ENCODE results near the gene JKAMP. TPM values are rescaled to one million over a fixed set of nuclear protein-coding genes. Genes with fewer than 3 reads are reported as not detected.

The JKAMP gene
- total and polyA plus RNA-seq, 9 donors: 21.6 to 67.1 (median 30.6) TPM

DNA sequence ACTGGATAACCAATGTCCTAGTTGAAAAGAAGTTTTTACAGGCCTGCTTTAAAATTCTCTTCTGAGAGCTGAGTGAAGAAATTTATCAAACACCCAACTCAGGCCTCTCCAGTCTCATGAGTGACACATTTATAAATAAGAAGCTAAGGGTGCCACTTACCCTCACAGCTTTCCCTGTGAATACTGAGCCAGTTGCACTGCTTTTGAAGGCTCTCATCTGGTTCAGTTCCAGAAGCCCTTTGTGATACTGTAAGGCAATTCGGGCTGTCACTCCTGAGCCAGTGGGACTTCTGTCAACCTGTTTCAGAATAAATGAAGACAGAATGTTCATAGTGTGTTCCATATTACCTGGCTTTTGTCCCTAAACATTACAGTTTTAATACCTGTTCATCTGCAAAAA is 8.6 kb upstream of the JKAMP start:
- H3K9me3 ChIP-seq: no peaks in the 10 kb centered on the region
- no peak overlapping the region for H3K27ac ChIP-seq
- H3K36me3 ChIP-seq: peaks cover 2% of the 10 kb centered on the region
- no peak for TF ChIP-seq POLR2A (IDR thresholded peaks at IDR 0.05)
- no peak for TF ChIP-seq EP300 (IDR thresholded peaks at IDR 0.05)
- TF ChIP-seq, protein P1, sequence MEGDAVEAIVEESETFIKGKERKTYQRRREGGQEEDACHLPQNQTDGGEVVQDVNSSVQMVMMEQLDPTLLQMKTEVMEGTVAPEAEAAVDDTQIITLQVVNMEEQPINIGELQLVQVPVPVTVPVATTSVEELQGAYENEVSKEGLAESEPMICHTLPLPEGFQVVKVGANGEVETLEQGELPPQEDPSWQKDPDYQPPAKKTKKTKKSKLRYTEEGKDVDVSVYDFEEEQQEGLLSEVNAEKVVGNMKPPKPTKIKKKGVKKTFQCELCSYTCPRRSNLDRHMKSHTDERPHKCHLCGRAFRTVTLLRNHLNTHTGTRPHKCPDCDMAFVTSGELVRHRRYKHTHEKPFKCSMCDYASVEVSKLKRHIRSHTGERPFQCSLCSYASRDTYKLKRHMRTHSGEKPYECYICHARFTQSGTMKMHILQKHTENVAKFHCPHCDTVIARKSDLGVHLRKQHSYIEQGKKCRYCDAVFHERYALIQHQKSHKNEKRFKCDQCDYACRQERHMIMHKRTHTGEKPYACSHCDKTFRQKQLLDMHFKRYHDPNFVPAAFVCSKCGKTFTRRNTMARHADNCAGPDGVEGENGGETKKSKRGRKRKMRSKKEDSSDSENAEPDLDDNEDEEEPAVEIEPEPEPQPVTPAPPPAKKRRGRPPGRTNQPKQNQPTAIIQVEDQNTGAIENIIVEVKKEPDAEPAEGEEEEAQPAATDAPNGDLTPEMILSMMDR (IDR thresholded peaks at IDR 0.05): no peak
- WGBS, 3 donors: 88 to 100% (median 98%) methylated on average over 1 of the region's 1 CpG
- H3K4me3 ChIP-seq: no peak overlapping the region
- intact Hi-C loops (cut with DNase I): no loop called here
- no peaks in the 10 kb centered on the region for H3K27me3 ChIP-seq
- H3K4me1 ChIP-seq (ENCODE audit: insufficient read depth): peaks cover 3% of the 10 kb centered on the region
- no peak for DNase-seq

DNA sequence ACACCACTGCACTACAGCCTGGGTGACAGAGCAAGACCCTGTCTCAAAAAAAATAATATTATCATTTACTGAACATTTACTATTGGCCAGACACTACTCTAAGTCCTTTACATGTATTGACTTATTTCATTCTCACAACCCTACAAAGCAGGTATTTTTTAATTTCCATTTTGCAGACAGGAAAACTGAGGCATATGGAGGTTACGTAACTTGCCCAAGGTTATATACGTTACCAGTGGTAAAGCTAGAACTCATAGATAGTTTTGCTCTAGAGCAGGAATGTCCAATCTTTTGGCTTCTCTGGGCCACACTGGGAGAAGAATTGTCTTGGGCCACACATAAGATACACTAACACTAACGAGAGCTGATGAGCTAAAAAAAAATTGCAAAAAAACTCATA is 5.8 kb upstream of the JKAMP start:
- no peaks in the 10 kb centered on the region for H3K36me3 ChIP-seq
- H3K27me3 ChIP-seq: no peaks in the 10 kb centered on the region
- H3K4me3 ChIP-seq: no peak overlapping the region
- intact Hi-C loops (cut with DNase I): no loop called here
- peaks cover 13% of the 10 kb centered on the region for H3K4me1 ChIP-seq (ENCODE audit: insufficient read depth)
- no peak for DNase-seq
- WGBS, 3 donors: 92 to 95% (median 93%) methylated on average over 3 of the region's 3 CpGs
- H3K9me3 ChIP-seq: no peaks in the 10 kb centered on the region
- TF ChIP-seq, protein P1 (IDR thresholded peaks at IDR 0.05): no peak
- TF ChIP-seq EP300 (IDR thresholded peaks at IDR 0.05): no peak
- TF ChIP-seq POLR2A (IDR thresholded peaks at IDR 0.05): no peak
- no peak overlapping the region for H3K27ac ChIP-seq

DNA sequence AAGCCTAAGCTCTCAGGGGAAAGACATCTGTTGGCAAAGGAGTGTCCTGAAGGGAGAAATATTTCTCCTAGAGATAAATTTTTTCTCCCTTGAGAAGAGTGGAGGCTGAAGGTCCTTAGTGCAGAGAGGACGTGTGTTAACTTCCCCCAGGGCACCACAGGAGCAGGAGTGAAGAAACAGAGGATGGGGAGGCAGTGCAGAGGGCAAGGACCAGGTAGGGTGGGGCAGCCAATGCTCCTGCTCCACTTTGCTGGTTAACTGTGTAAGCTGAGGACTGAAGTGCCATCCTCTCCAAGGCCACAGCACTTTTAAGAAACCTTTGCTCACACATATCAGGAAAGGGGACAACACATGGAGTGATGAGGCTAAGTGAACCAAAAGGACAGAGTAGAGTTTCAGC is 4.2 kb upstream of the JKAMP start:
- peaks cover 13% of the 10 kb centered on the region for H3K4me1 ChIP-seq (ENCODE audit: insufficient read depth)
- TF ChIP-seq POLR2A (IDR thresholded peaks at IDR 0.05) (no peak), EP300 (IDR thresholded peaks at IDR 0.05) (no peak)
- TF ChIP-seq, protein P1 (IDR thresholded peaks at IDR 0.05): no peak
- H3K36me3 ChIP-seq: no peaks in the 10 kb centered on the region
- H3K4me3 ChIP-seq: no peak overlapping the region
- no peak for DNase-seq
- no peak overlapping the region for H3K27ac ChIP-seq
- intact Hi-C loops (cut with DNase I): no loop called here
- 14 to 38% (median 32%) methylated on average over 1 of the region's 1 CpG for WGBS, 3 donors
- no peaks in the 10 kb centered on the region for H3K9me3 ChIP-seq
- no peaks in the 10 kb centered on the region for H3K27me3 ChIP-seq

DNA sequence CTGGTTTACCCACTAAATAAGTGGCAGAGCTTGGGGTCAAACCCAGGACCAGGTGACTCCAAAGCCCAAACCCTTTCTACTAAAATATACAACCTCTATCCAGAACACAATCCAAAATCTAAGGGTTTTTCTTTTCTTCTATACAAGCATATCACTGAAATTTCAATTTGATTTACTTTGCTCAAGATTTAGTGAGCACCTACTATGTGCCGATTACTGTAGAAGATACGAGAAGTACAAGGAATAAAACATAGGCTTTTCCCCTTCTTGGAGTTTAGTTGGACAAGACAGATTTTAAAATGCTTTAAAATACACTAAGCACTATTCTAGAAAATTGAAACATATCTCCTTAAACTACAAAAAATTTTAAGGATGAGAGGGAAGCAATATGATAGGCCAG is 2.9 kb upstream of the JKAMP start:
- TF ChIP-seq EP300 (IDR thresholded peaks at IDR 0.05) (no peak), POLR2A (IDR thresholded peaks at IDR 0.05) (no peak)
- TF ChIP-seq, protein P1 (IDR thresholded peaks at IDR 0.05): no peak
- intact Hi-C loops (cut with DNase I): no loop called here
- Histone ChIP-seq H3K27me3 (no peaks in the 10 kb centered on the region), H3K4me1 (ENCODE audit: insufficient read depth) (peaks cover 15% of the 10 kb centered on the region), H3K9me3 (no peaks in the 10 kb centered on the region), H3K4me3 (no peak overlapping the region), H3K36me3 (no peaks in the 10 kb centered on the region), H3K27ac (no peak overlapping the region)
- WGBS, 3 donors: 88 to 96% (median 94%) methylated on average over 2 of the region's 2 CpGs
- DNase-seq: no peak
